Measurements from ENCODE around the gene TOMM40. TPM values are rescaled to one million over a fixed set of nuclear protein-coding genes. Genes with fewer than 3 reads are reported as not detected.

Gene TOMM40
- total and polyA plus RNA-seq, 4 donors, result 27.0 to 34.4 (median 30.6) TPM

DNA sequence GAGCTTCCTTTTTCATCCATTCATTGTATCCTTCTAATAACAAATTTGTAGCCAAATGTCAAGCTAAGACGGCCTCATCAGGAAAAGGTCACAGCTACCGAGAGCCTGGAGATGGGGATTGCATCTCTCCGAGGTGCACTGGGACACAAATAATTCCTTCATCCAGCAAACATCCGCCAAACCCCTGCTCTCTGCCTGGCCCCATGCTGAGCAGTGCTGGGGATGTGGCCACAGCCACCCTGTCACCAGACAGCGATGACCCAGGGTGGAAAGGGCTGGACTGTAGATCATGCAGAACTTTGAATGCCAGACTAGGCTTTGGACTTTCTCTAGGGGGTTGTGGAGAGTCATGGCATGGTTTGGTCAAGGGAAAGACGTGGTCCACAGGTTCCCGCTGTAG is 1.9 kb downstream of the TOMM40 start:
- no peaks in the 10 kb centered on the region for H3K27me3 ChIP-seq (ENCODE audit: control insufficient read depth in 4 of 4, insufficient read depth in 4 of 4, low read length in 3 of 4)
- H3K4me3 ChIP-seq (ENCODE audit: low read depth in 1 of 3, low read length in 3 of 3), result no peak overlapping the region
- WGBS, result 89% methylated on average over 7 of the region's 7 CpGs
- TF ChIP-seq HNF4A (conservative IDR thresholded peaks at IDR 0.05) (no peak), SP1 (IDR thresholded peaks at IDR 0.05) (no peak), TAF1 (conservative IDR thresholded peaks at IDR 0.05) (no peak), FOXA2 (IDR thresholded peaks at IDR 0.05) (no peak), NR2F2 (IDR thresholded peaks at IDR 0.05) (no peak), FOXA1 (IDR thresholded peaks at IDR 0.05) (no peak), RAD21 (IDR thresholded peaks at IDR 0.05) (no peak), YY1 (IDR thresholded peaks at IDR 0.05) (no peak)
- TF ChIP-seq, protein P1, sequence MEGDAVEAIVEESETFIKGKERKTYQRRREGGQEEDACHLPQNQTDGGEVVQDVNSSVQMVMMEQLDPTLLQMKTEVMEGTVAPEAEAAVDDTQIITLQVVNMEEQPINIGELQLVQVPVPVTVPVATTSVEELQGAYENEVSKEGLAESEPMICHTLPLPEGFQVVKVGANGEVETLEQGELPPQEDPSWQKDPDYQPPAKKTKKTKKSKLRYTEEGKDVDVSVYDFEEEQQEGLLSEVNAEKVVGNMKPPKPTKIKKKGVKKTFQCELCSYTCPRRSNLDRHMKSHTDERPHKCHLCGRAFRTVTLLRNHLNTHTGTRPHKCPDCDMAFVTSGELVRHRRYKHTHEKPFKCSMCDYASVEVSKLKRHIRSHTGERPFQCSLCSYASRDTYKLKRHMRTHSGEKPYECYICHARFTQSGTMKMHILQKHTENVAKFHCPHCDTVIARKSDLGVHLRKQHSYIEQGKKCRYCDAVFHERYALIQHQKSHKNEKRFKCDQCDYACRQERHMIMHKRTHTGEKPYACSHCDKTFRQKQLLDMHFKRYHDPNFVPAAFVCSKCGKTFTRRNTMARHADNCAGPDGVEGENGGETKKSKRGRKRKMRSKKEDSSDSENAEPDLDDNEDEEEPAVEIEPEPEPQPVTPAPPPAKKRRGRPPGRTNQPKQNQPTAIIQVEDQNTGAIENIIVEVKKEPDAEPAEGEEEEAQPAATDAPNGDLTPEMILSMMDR (IDR thresholded peaks at IDR 0.05; ENCODE audit: low read depth, low read length, missing input control), result no peak
- TF ChIP-seq, protein P2, sequence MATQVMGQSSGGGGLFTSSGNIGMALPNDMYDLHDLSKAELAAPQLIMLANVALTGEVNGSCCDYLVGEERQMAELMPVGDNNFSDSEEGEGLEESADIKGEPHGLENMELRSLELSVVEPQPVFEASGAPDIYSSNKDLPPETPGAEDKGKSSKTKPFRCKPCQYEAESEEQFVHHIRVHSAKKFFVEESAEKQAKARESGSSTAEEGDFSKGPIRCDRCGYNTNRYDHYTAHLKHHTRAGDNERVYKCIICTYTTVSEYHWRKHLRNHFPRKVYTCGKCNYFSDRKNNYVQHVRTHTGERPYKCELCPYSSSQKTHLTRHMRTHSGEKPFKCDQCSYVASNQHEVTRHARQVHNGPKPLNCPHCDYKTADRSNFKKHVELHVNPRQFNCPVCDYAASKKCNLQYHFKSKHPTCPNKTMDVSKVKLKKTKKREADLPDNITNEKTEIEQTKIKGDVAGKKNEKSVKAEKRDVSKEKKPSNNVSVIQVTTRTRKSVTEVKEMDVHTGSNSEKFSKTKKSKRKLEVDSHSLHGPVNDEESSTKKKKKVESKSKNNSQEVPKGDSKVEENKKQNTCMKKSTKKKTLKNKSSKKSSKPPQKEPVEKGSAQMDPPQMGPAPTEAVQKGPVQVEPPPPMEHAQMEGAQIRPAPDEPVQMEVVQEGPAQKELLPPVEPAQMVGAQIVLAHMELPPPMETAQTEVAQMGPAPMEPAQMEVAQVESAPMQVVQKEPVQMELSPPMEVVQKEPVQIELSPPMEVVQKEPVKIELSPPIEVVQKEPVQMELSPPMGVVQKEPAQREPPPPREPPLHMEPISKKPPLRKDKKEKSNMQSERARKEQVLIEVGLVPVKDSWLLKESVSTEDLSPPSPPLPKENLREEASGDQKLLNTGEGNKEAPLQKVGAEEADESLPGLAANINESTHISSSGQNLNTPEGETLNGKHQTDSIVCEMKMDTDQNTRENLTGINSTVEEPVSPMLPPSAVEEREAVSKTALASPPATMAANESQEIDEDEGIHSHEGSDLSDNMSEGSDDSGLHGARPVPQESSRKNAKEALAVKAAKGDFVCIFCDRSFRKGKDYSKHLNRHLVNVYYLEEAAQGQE (IDR thresholded peaks at IDR 0.05), result no peak
- TF ChIP-seq, protein P3, sequence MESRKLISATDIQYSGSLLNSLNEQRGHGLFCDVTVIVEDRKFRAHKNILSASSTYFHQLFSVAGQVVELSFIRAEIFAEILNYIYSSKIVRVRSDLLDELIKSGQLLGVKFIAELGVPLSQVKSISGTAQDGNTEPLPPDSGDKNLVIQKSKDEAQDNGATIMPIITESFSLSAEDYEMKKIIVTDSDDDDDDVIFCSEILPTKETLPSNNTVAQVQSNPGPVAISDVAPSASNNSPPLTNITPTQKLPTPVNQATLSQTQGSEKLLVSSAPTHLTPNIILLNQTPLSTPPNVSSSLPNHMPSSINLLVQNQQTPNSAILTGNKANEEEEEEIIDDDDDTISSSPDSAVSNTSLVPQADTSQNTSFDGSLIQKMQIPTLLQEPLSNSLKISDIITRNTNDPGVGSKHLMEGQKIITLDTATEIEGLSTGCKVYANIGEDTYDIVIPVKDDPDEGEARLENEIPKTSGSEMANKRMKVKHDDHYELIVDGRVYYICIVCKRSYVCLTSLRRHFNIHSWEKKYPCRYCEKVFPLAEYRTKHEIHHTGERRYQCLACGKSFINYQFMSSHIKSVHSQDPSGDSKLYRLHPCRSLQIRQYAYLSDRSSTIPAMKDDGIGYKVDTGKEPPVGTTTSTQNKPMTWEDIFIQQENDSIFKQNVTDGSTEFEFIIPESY (IDR thresholded peaks at IDR 0.05), result no peak
- TF ChIP-seq, protein P4, sequence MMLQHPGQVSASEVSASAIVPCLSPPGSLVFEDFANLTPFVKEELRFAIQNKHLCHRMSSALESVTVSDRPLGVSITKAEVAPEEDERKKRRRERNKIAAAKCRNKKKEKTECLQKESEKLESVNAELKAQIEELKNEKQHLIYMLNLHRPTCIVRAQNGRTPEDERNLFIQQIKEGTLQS (IDR thresholded peaks at IDR 0.05), result no peak
- TF ChIP-seq, protein P5, sequence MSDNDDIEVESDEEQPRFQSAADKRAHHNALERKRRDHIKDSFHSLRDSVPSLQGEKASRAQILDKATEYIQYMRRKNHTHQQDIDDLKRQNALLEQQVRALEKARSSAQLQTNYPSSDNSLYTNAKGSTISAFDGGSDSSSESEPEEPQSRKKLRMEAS (IDR thresholded peaks at IDR 0.05), result no peak
- no peak overlapping the region for H3K9ac ChIP-seq (ENCODE audit: low read depth in 1 of 2, low read length in 2 of 2)
- no peak for DNase-seq (ENCODE audit: low spot score)
- peaks cover 11 to 29% (median 25%) of the 10 kb centered on the region in 4 donors for H3K4me1 ChIP-seq (ENCODE audit: control insufficient read depth in 4 of 4, insufficient read depth in 4 of 4, low read length in 3 of 4)
- no peak overlapping the region for H3K27ac ChIP-seq (ENCODE audit: low read depth in 1 of 2, low read length in 2 of 2)
- no peaks in the 10 kb centered on the region for H3K9me3 ChIP-seq (ENCODE audit: control insufficient read depth in 4 of 4, low read length in 3 of 4)
- H3K36me3 ChIP-seq (ENCODE audit: control insufficient read depth in 4 of 4, insufficient read depth in 3 of 4, low read depth in 1 of 4, low read length in 3 of 4), result peaks cover 7 to 50% (median 25%) of the 10 kb centered on the region in 4 donors

DNA sequence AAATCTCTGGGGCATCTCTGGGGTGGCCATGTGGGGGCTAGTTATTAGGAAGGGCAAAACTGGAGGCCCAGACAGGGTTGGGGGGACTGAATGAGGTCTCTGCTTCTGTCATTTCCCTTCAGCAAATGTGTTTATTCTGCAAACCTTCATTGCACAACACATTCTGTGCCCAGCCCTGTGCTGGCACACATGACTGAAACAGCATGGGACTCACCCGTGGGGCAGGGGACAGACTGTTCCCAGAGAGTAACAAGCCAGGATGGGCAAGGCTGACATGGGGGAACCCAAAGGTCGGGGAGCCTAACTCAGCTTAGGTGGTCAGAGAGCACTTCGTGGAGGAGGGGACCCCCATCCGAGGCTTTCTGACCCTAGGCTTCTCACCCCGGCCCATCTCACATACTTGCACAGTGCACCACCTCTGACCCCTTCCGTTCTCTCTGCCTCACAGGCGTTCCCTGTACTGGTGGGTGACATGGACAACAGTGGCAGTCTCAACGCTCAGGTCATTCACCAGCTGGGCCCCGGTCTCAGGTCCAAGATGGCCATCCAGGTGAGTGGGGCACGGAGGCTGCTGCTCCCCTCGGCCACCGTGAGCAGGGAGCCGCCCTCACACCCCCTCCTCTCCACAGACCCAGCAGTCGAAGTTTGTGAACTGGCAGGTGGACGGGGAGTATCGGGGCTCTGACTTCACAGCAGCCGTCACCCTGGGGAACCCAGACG is 2.4 kb downstream of the TOMM40 start:
- Histone ChIP-seq H3K4me3 (ENCODE audit: low read depth in 1 of 3, low read length in 3 of 3) (no peak overlapping the region), H3K9ac (ENCODE audit: low read depth in 1 of 2, low read length in 2 of 2) (no peak overlapping the region)
- TF ChIP-seq, protein P2 (IDR thresholded peaks at IDR 0.05), result no peak
- TF ChIP-seq TAF1 (conservative IDR thresholded peaks at IDR 0.05) (no peak), GABPA (IDR thresholded peaks at IDR 0.05 in 1 of 2, conservative IDR thresholded peaks at IDR 0.05 in 1 of 2) (no peak), YY1 (IDR thresholded peaks at IDR 0.05) (no peak), RAD21 (IDR thresholded peaks at IDR 0.05) (no peak), JUND (IDR thresholded peaks at IDR 0.05) (no peak), RXRA (IDR thresholded peaks at IDR 0.05) (no peak), FOXA1 (IDR thresholded peaks at IDR 0.05) (no peak), FOXA2 (IDR thresholded peaks at IDR 0.05) (no peak), HNF4G (IDR thresholded peaks at IDR 0.05) (no peak), HNF4A (conservative IDR thresholded peaks at IDR 0.05) (no peak), EGR1 (IDR thresholded peaks at IDR 0.05; ENCODE audit: low read depth in 2 of 2) (no peak)

More for the DNA sequence above, 2.4 kb downstream of the TOMM40 start:
- no peaks in the 10 kb centered on the region for H3K27me3 ChIP-seq (ENCODE audit: control insufficient read depth in 4 of 4, insufficient read depth in 4 of 4, low read length in 3 of 4)
- no peak overlapping the region for H3K27ac ChIP-seq (ENCODE audit: low read depth in 1 of 2, low read length in 2 of 2)
- peaks cover 11 to 29% (median 25%) of the 10 kb centered on the region in 4 donors for H3K4me1 ChIP-seq (ENCODE audit: control insufficient read depth in 4 of 4, insufficient read depth in 4 of 4, low read length in 3 of 4)
- H3K36me3 ChIP-seq (ENCODE audit: control insufficient read depth in 4 of 4, insufficient read depth in 3 of 4, low read depth in 1 of 4, low read length in 3 of 4), result peaks cover 7 to 47% (median 27%) of the 10 kb centered on the region in 4 donors
- no peaks in the 10 kb centered on the region for H3K9me3 ChIP-seq (ENCODE audit: control insufficient read depth in 4 of 4, low read length in 3 of 4)
- no peak for DNase-seq (ENCODE audit: low spot score)
- 88% methylated on average over 18 of the region's 18 CpGs for WGBS
